ENCODE measurements around the gene UNC13D.
"Not testable (repeated sequence)": the region's sequence is repeated elsewhere in the genome, so short reads cannot be mapped to it uniquely, and the experiment has no call there.

UNC13D gene

DNA sequence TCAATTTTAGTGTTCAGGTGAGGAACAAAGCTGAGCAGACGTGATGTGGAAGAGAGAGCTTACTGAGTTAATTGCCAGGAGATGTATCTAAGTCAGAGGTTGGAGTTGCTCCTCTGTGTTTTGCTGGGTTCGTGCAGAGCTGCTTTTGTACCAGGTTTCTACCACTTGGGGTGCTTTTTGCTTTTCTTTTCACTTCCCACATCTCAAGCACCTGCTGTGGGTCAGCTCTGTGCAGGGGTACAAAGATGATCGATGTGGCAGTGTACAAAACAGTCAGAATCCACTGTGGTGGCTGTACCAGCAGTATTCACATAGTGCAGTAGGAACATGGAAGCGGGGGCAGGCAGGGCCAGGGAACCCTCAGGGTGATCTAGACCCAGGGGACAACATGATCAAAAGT lies 44.8 kb downstream of the UNC13D start:
- DNase-seq (ENCODE audit: low read depth in 3 of 3) = no peak

DNA sequence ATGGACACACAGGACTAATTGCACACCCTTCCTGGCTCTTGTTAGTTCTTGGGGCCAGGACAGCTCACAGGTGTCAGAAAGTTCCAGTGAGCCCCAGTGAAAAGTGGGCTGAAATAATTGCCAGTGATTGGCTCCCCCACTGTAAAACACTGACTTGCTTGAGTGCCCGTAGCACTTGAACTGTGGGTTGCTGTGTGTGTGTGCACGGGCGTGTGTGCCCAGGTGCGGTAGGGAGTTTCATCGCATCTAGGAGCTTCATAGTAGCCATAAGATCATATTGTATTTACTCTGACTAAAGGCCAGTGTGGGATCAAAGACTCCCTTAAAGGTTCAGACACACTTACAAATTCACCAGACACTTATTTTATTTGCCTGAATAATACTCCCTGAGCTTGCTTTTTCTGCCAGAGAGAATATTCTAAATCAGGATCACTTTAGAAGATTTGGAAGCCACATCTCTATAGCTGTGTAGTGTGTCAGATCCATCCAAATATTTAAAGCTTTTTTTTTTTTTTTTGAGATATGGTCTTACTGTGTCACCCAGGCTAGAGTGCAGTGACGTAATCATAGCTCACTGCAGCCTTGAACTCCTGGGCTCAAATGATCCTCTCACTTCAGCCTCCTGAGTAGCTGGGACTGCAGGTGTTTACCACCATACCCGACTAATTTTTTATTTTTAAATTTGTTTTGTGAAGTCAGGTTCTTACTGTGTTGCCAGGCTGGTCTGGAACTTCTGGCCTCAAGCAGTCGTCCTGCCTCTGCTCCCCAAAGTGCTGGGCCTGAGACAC lies 48.2 kb downstream of the UNC13D start:
- no peak for DNase-seq (ENCODE audit: low read depth in 3 of 3)

DNA sequence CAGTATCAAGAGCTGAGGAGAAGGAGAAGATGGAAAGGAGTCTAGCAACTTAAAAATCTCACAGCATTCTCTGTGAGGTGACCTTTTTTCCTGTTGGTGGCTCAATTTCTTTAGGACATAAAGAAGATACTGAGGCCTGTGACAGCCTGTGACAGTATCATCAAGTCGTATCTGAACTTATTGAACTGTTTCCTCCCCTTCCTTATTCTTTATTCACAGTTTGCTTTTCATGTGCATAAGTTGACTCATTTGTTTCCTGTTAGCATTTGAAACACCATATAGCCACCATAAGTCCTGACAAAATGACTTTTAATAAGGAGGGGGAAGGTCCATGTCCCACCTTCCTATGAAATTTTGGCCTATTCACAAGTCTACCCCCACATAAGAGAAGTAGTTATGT lies 50.7 kb downstream of the UNC13D start:
- no peak for DNase-seq (ENCODE audit: low read depth in 3 of 3)

DNA sequence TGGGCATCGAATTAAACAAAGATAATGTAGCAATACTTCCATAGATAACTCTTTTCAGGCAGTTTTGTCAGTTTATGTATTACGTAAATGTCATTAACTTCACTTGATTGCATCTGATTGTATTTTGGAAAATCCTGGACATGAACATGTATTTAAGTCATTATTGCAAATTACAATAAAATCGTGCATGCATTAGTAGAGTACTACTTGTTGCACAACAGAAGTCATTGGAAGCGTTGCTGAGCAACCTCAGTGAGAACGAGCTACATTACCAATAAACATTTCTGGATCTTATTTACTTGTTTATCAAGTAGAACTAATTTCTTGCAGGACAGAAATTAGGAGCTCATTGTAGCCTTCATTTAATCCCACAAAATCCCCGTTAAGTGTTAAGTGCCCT lies 53.0 kb downstream of the UNC13D start:
- no peak for DNase-seq (ENCODE audit: low read depth in 3 of 3)

- peak; percentile 73 to 83 (median 76) for DNase-seq (ENCODE audit: low read depth in 3 of 3)
Observed at GRCh38 chr17:75785016-75785890, 59.0 kb downstream of the UNC13D start.

DNA sequence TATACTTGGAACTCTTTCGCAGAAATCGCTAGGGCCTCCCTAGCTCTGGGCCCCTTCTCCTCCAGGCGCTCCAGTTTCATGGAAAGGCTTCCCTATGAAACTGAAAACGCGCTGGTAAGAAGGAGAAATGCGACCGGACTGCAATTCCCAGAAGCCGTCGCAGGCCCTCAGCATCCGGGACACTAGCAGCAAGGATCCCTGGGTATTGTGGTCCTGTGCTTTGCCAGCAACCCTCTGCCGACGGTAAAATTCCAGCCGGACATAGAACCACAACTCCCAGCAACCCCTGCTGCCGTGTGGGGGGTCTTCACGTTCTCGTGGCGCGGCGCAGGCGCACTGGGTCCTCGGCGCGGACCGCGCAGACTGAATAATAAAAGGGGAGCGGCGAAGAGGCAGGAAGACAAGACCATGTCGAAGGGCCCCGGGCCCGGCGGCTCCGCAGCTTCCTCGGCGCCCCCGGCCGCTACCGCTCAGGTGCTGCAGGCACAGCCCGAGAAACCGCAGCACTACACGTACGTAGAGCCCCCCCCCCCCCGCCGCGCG lies 59.7 kb downstream of the UNC13D start, which contains the start of gene UNK:
UNK (plus strand) TSS at position 334 of the 543 bp plus-strand sequence; CDS start at position 409, 75 bp downstream.
- DNase-seq (ENCODE audit: low read depth in 3 of 3) = peak; percentile 79 to 91 (median 91)

DNA sequence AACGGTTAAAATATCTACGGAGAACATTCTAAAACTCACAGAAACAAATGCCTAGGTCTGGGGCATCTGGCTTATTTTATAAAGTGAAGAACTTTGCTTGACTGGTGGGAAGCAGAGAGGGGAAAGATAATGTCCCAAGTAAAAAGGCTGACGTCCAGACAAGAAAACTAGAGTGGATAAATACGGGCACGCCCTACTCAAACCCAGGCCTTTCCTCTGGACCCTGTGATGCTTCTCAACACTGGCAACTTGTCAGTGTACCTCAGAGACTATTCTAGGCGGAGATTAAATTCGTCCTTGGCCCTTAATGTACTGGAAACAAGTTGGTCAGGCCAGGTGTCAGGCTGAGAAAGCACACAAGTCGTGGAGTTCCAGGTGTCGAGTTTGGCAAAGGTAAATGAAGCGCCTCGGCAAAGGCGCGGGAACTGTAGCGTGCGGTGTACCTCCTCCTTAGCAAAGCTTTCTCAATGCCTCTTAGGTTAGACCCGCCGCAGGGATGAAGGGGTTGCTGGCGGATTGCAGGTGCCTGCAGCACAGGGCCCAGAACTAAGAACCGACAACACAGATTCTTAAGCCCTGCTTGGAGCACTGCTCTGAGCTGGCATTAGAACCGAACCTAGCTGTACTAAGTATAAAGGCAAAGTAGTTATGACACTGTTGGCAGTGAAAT lies 60.3 kb downstream of the UNC13D start:
- DNase-seq (ENCODE audit: low read depth in 3 of 3) = no peak

DNA sequence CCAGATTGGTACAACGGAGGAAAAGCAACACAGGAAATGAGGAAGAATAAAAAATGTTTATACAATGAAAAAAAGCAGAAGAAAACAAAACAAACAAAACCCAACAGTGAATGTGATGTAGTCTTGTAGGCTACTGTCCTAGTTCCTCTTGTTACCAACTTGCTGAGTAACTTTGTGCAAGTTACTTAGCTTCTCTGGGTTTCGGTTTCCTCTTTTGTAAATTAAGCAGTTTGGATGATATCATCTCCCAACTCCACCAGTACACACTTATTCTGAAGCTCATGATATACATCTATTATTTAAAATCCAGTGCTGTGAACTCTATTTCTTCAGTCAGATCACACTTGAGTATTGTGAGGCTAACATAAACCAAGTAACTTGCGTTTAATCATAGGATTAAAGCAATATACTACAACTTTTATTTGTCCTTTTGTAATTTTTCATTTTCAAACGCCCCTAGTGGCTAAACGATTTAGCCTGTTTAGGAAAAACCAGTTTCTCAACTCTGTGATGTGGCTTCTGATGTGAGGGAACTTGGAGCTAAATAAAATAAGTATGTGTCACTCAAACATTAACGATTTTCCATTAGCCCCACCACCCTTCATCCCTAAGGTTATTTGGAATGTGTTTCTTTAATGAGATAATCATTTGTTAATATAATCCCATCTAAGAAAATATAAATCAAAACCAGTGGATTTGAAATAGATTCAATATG lies 61.0 kb downstream of the UNC13D start:
- DNase-seq (ENCODE audit: low read depth in 3 of 3) = no peak

GRCh38 chr17:75779987-75780889 lies 64.0 kb downstream of the UNC13D start:
- DNase-seq (ENCODE audit: low read depth in 3 of 3) = no peak

DNA sequence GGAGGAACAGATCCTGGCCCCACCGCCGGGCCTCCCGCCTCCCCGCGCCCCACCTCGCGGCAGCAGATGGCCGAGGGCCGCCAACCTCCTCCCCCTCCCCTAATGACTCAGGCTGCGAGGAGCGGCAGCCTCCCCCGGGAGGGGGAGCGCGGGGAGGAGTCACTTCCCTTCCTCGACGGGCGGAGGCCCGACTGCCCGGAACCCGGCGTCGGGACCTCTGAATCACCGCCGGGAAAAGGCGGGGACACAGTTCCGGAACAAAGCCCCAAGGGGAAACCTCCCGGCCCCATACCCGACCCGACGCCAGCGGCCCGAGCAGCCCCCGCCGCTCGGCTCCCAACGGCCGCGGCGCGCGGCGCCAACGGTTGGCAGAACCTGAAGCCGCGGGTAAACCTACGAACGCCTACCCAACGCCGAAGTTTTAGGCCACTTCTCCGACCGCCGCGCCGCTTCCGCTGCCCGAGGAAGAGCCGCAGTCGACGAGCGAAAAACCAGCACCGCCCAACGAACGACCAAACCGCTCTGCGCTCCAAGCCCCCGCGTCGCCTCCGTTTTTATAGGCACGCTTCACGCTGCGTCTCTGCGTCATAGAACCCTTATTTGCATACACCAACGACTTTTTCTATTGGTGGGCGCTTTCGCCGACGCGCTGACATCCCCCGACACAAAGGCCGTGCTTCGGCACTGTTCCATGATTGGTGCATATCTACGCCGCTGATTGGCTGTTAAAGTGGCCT lies 64.8 kb downstream of the UNC13D start:
- peak; percentile 87 to 90 (median 88) for DNase-seq (ENCODE audit: low read depth in 3 of 3)

DNA sequence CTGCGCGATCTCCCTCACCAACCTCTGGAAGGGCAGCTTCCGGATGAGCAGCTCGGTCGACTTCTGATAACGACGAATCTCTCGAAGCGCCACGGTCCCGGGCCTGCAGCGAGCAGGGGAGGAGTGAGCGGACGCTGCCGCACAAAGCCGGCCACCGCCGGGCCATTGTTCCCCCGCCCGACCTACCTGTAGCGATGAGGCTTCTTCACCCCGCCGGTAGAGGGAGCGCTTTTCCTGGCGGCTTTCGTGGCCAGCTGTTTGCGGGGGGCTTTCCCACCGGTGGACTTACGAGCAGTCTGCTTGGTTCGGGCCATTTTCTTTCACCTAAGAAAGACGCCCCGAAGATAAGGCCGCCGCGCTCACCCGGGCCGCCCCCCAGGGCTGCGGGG lies 65.3 kb downstream of the UNC13D start:
- DNase-seq (ENCODE audit: low read depth in 3 of 3) = no peak

DNA sequence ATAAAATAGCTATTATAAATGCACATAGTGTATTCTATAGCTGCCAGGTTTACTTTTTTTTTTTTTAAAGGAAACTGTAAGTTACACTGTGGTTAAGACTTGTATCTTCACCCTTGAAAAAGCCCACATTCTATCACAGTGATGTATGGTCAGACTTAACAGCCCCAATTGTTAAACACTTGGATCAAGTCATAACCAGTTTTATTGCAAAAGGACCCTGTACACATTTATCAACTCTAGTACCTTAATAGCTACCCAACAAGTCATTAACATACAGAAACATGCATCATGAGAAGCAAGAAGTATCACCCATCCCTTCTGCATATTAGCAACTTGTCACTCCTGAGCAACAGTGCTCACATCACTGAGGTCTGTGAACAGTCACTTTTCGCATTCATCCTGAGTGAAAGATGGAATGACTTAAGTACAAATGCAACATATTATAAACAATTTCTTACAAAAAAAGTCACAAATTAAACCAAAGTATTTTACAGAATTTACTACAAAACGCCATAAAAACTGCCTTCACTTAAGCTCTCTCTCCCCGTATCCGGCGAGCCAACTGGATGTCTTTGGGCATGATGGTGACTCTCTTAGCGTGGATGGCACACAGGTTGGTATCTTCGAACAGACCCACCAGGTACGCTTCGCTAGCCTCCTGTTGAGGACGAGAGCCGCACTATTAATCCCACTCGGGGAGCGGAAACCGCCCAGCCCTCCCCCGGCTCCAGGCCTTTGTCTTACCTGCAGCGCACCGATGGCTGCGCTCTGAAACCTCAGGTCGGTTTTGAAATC lies 65.9 kb downstream of the UNC13D start:
- not testable (repeated sequence) for DNase-seq (ENCODE audit: low read depth in 3 of 3)

DNA sequence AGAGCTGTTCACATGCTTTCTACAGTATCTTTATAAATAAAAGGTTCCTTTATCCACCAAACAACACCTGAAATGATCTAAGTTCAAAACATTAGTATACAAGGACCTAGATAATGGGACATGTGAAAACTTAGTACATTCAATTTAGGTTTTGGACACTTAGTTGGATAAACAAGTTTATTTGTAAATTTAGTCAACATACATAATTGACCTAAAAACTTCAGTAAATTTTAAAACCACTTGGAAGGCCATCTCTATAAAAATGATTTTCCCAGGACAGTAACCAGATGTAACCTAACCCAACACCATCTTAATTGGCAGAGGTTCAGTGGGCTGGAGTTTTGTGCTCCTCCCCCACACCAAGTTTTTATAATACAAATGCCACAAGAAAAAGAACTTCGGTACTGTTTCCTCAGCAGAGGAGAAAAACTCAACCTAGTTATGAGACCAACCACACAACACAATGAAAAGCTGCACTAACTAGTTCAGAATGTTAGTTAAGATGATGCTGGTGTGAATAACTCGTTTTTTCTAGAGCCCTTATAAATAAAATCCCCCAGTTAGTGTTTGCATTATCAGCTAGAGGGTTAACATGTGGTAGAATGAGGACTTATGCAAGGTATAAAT lies 66.8 kb downstream of the UNC13D start:
- no peak for DNase-seq (ENCODE audit: low read depth in 3 of 3)

Data from stimulated activated CD4-positive, alpha-beta T cell treated with anti-CD3 and anti-CD28 coated beads, TNF-alpha, amount 100 ng/mL, for 4 hours (primary cell).